HG03097 (cell line): Measurements from ENCODE around the gene BCR.

Experiments
- ATAC-seq: cut with Tn5 transposase; IDR thresholded peaks from one replicate; pipeline ENCODE4 v1.9.1; 2021; ENCODE audit not compliant: unreplicated experiment, low FRiP score

The BCR gene

DNA sequence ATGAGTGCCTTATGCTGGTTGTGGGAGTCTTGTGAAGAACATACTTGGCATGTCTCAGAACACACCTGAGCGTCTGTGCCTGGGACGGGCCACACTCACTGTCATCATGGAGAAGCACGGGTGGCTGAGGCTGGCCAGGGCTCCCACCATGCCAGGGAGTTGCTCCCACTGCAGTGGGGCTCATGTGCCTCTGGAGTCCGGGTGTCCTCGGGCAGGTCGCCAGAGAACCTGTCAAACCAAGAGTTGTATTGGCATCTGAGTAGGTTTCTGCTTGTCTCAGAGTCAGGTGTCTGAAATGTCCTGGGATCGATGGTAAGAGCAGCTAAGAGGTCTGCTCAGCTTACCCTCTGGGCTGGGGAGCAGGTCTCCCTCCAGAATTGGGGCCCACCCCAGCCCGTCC lies 92.1 kb downstream of the BCR start:
- no peak for ATAC-seq

- no peak for ATAC-seq
Measured at GRCh38 chr22:23272834-23273233, 92.5 kb downstream of the BCR start.

- ATAC-seq, result no peak
Measured at GRCh38 chr22:23273445-23274145, 93.3 kb downstream of the BCR start.

GRCh38 chr22:23274146-23274526 lies 93.8 kb downstream of the BCR start:
- ATAC-seq, result no peak

DNA sequence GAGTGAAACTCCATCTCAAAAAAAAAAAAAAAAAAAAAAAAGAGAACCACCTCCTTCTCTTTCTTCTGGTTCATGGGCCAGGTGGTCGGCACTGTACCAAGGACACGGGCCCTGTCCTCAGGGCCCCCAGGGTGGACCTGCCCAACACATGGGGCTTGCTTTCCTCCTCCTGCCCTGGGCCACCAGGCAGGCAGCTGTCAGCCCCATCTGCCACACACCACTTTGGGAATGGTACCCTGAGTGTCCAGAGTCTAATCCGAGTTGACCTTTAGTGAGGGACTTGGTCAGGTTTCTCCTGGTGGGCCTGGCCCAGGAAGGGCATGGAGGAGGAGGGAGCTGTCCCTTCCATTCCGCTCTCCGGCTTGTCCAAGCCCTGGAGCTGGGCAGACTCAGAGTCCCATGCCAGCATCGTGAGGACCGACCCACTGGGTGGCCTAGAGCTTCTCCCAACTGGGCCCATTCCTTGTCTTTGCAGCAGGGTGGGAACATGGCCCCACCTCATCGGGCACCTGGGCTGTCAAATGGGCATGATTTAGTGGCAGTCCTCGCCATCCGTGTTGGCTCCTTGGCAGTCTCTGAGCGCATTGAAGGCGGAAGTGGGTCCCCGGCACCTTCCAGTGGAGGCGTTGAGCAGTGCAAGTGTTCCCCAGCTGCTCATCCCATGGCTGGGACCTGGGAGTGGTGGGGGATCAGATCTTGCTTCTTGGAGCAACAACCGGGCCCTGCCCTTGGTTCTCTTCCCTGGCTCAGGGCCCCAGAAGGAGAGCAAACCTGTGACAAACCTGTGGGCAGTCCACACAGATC lies 94.8 kb downstream of the BCR start:
- no peak for ATAC-seq

- no peak for ATAC-seq
Measured at GRCh38 chr22:23275751-23276150, 95.4 kb downstream of the BCR start.

GRCh38 chr22:23276656-23277582 lies 96.6 kb downstream of the BCR start:
- no peak for ATAC-seq

DNA sequence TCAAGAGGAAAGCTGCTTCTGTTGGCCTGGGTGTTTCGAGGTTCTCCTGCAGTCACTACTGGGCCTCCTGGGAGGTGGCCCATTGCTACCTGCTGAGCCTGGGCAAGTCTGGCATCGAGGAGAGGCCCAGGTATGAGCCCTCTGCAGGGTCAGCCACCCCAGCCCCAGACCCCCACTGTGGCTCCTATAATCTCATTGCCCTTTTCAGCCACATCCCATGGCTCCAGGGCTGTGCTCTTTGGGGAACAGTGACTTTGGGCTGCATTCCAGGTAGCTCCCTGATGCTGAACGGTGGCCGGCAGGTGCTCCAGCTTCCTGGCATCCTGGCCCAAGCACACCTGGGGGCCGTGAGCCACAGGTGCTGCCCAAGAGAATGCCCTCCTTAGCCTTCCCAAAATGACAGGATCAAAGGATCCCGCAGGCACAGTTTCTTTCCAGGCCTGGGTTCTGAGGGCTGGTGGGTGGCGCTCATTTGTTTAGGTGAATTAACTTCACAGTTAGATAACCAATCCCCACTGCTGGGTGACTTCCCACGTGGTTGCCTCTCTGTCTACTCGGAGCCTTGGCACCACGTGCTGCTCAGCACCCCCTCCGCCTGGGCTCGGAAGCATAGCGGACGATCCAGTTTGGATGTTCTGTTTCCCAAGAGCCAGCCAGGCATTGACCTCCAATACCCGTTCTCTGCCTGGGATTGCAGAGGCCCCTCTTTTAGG lies 97.4 kb downstream of the BCR start:
- ATAC-seq, result no peak

DNA sequence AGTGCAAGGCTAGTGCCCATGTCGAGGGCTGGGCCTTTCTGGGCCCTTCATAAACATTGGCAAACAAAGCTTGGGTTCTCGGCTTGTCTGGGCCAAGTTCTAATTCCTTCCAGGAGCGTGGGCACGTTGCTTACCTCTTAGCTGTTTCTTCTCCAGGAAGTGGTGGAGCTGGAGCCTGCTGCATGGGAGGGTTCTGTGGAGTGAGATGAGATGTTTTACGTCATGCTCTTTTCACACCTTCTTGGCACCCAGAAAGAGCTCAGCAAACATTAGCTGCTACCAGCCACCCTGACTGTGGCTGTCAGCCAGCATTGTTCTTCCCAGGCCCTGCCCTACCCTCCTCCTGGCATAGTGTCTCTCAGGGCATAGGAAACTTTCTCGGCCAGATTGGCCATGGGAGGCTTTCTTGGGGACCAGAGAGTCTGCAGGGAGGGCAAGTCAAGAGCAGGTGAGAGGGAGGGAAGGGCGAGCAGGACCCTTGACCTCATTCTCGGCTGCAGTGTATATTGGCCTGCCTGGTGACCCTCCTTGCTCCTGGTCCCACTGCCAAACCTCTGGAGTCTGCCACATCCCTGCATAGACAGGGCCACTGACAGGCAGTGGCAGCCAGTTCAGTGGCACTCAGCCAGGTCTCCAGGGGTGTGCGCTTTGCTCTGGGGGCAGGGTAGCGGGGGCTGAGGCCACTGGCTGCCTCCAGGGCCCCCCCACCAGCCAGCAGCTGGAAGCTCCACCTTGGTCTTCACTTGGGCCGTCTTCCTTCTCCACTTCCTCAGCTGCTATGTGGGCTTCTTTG lies 98.8 kb downstream of the BCR start:
- ATAC-seq, result no peak

DNA sequence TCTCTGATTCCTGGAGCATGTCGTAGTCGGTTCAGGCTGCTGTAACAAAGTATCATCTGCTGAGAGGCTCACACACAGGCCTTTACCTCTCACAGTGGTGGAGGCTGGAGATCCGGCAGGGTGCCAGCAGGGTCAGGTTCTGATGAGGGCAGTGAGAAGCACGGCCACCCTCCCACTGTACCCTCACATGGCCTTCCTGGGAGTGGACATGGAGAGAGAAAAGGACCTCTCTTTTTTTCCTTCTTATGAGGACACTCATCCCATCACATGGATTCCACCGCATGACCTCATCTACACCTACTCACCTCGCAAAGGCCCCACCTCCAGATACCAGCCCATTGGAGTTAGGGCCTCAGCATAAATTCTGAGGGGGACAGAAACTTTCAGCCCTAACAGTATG lies 99.5 kb downstream of the BCR start:
- ATAC-seq, result no peak

GRCh38 chr22:23280356-23281052 lies 100.2 kb downstream of the BCR start:
- no peak for ATAC-seq

GRCh38 chr22:23281053-23281405 lies 100.7 kb downstream of the BCR start:
- no peak for ATAC-seq

DNA sequence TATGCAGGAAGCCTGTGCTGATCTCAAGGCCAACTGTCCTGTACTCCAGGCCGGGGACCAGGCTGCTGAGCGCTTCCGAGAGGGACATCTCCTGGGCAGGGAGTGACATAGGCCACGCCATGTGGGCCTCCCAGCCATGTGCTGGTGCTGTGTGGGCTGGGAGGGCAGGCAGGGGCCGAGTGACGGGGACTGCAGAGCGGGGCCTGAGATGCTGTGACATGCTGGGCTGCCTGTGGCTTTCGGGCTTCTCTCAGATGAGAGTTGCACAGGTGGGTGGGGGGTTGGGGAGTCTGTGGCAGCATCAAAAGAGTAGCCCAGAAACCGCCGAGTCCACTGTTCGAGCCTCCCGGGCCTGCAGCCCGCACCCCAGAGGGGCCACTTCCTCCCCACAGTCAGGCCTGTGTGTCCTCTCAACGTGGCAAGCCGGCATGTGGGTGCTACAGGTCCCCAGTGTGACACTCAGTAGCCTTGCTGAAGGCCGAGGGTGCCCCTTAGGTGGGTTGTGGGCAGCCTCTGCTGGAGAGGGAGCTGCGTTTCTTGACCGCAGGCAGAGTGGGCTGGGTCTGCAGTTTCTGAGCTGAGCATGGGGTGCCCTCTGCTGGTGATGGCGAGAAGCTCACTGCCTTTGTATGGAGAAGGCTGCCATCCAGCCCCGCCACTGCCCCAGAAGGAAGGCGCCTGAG lies 101.2 kb downstream of the BCR start:
- ATAC-seq, result peak; percentile 52

GRCh38 chr22:23282089-23282501 lies 101.8 kb downstream of the BCR start:
- ATAC-seq, result no peak

GRCh38 chr22:23282516-23282915 lies 102.2 kb downstream of the BCR start:
- ATAC-seq, result no peak

GRCh38 chr22:23282986-23283385 lies 102.7 kb downstream of the BCR start:
- ATAC-seq, result no peak

DNA sequence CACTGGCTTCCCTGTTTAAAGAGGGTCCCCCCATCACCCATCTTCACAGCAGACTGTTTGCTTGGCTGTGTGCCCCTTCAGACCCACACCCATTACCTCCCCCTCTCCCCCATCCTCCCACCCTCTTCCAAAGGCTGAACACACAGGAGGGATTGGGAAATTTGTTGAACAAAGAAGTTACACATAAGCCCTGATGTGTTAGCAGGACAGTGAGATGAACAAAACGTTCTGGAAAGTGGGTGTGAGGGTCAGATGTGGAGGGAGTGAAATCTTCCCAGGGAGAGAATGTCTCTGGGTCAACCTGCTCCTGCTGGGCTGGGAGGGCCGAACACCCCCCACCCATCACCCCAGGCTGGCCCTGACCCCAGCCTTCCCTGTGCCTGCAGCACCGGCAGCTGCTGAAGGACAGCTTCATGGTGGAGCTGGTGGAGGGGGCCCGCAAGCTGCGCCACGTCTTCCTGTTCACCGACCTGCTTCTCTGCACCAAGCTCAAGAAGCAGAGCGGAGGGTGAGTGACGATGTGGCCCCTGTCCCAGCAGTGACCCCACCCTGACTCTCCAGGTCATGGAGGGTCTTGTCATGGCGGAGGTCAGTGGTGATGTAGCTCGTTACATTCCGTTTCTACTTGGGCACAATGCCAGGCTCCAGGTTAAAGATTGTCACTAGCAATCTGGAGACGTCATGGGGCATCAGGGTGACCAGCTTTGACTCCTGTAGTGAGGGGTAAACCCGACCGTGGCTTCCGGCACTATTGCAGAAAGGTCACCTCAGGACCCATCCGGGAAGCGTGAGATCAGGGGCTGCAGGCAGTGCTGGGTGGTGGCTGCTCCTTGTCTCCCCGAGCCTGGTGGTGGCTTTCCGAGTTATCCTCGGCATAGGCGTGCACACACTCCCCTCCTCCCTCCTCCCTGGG lies 103.5 kb downstream of the BCR start:
- ATAC-seq, result no peak
